HEK293 (cell line): ENCODE results near the gene PNKD.

Source experiments
- CTCF ChIP-seq: fragments of 450-650 bp; formaldehyde crosslinking; IDR thresholded peaks from 2 replicates; pipeline ENCODE4 v1.5.1; 2016; ENCODE audit warnings: missing biosample characterization, missing genetic modification characterization
- GLI2 ChIP-seq: fragments of 450-650 bp; formaldehyde crosslinking; IDR thresholded peaks from 2 replicates; pipeline ENCODE4; 2017; ENCODE audit warnings: missing biosample characterization, missing genetic modification characterization, low read depth, borderline replicate concordance
- HOXC10 ChIP-seq: sonication (generic); formaldehyde crosslinking; IDR thresholded peaks from 2 replicates; pipeline ENCODE4 v1.8.1; 2023; ENCODE audit warnings: mild to moderate bottlenecking, missing genetic modification reagents
- KLF7 ChIP-seq: fragments of 450-650 bp; formaldehyde crosslinking; IDR thresholded peaks from 2 replicates; pipeline ENCODE4 v1.5.1; 2016; ENCODE audit warnings: missing biosample characterization, missing genetic modification characterization, borderline replicate concordance
- MYNN ChIP-seq: fragments of 450-650 bp; formaldehyde crosslinking; IDR thresholded peaks from 2 replicates; pipeline ENCODE4 v1.5.1; 2016; ENCODE audit warnings: missing biosample characterization, missing genetic modification characterization, borderline replicate concordance
- MZF1 ChIP-seq: fragments of 450-650 bp; formaldehyde crosslinking; IDR thresholded peaks from 2 replicates; pipeline ENCODE4 v1.5.1; 2017; ENCODE audit warnings: missing biosample characterization, missing genetic modification characterization, borderline replicate concordance
- TCF7L2 ChIP-seq: IDR thresholded peaks from 2 replicates; pipeline ENCODE4 v1.6.1; 2011; ENCODE audit warnings: low read depth, mild to moderate bottlenecking, inconsistent platforms, low read length, moderate library complexity, borderline replicate concordance
- ZBTB10 ChIP-seq: fragments of 450-650 bp; formaldehyde crosslinking; IDR thresholded peaks from 2 replicates; pipeline ENCODE4 v1.5.1; 2016; ENCODE audit warnings: missing biosample characterization, missing genetic modification characterization
- ZNF184 ChIP-seq: fragments of 450-650 bp; IDR thresholded peaks from 2 replicates; pipeline ENCODE4 v1.5.1; 2018; ENCODE audit warnings: missing biosample characterization, mild to moderate bottlenecking, missing genetic modification characterization
- ZNF221 ChIP-seq: fragments of 450-650 bp; formaldehyde crosslinking; IDR thresholded peaks from 2 replicates; pipeline ENCODE4 v1.5.1; 2017; ENCODE audit warnings: missing biosample characterization, missing genetic modification characterization, borderline replicate concordance
- ZNF335 ChIP-seq: fragments of 450-650 bp; formaldehyde crosslinking; conservative IDR thresholded peaks from 2 replicates; pipeline ENCODE4 v1.5.1; 2016; ENCODE audit warnings: missing biosample characterization, missing genetic modification characterization
- ZNF362 ChIP-seq: fragments of 450-650 bp; formaldehyde crosslinking; IDR thresholded peaks from 2 replicates; pipeline ENCODE4 v1.5.1; 2016; ENCODE audit warnings: missing biosample characterization, missing genetic modification characterization
- ZNF423 ChIP-seq: fragments of 450-650 bp; formaldehyde crosslinking; IDR thresholded peaks from 2 replicates; pipeline ENCODE4 v1.5.1; 2016; ENCODE audit warnings: missing biosample characterization, missing genetic modification characterization
- ZNF501 ChIP-seq: fragments of 450-650 bp; formaldehyde crosslinking; IDR thresholded peaks from 2 replicates; pipeline ENCODE4 v1.5.1; 2016; ENCODE audit warnings: missing biosample characterization, missing genetic modification characterization
- ZNF596 ChIP-seq: fragments of 450-650 bp; IDR thresholded peaks from 2 replicates; pipeline ENCODE4 v1.5.0; 2018; ENCODE audit warnings: missing biosample characterization, mild to moderate bottlenecking, missing genetic modification characterization, moderate library complexity
- ZNF600 ChIP-seq: fragments of 450-650 bp; formaldehyde crosslinking; IDR thresholded peaks from 2 replicates; pipeline ENCODE4 v1.5.1; 2016; ENCODE audit warnings: missing biosample characterization, missing genetic modification characterization
- ZNF629 ChIP-seq: fragments of 450-650 bp; formaldehyde crosslinking; IDR thresholded peaks from 2 replicates; pipeline ENCODE4 v1.5.1; 2017; ENCODE audit warnings: missing biosample characterization, missing genetic modification characterization
- ZNF654 ChIP-seq: fragments of 450-650 bp; formaldehyde crosslinking; IDR thresholded peaks from 2 replicates; pipeline ENCODE4 v1.5.1; 2016; ENCODE audit warnings: low read depth, missing biosample characterization, missing genetic modification characterization
- ZNF664 ChIP-seq: fragments of 450-650 bp; formaldehyde crosslinking; IDR thresholded peaks from 2 replicates; pipeline ENCODE4 v1.5.1; 2016; ENCODE audit warnings: missing biosample characterization, missing genetic modification characterization
- ZNF677 ChIP-seq: fragments of 450-650 bp; IDR thresholded peaks from 2 replicates; pipeline ENCODE4 v1.5.0; 2018; ENCODE audit warnings: missing biosample characterization, mild to moderate bottlenecking, missing genetic modification characterization, moderate library complexity
- ZNF692 ChIP-seq: fragments of 450-650 bp; formaldehyde crosslinking; IDR thresholded peaks from 2 replicates; pipeline ENCODE4 v1.5.1; 2016; ENCODE audit warnings: missing biosample characterization, missing genetic modification characterization
- ZNF768 ChIP-seq: fragments of 450-650 bp; formaldehyde crosslinking; IDR thresholded peaks from 2 replicates; pipeline ENCODE4 v1.5.1; 2018; ENCODE audit warnings: missing biosample characterization, mild to moderate bottlenecking, missing genetic modification characterization
- ZNF777 ChIP-seq: fragments of 450-650 bp; formaldehyde crosslinking; IDR thresholded peaks from 2 replicates; pipeline ENCODE4 v1.5.1; 2017; ENCODE audit warnings: missing biosample characterization, missing genetic modification characterization, borderline replicate concordance
- ZSCAN30 ChIP-seq: fragments of 450-650 bp; IDR thresholded peaks from 2 replicates; pipeline ENCODE4 v1.5.1; 2018; ENCODE audit warnings: missing biosample characterization, mild to moderate bottlenecking, missing genetic modification characterization, moderate library complexity
- TF ChIP-seq, protein P1 (sequence below): fragments of 450-650 bp; formaldehyde crosslinking; optimal IDR thresholded peaks from 2 replicates; pipeline ENCODE3; 2016; ENCODE audit warnings: missing biosample characterization, mild to moderate bottlenecking, missing genetic modification characterization
- TF ChIP-seq, protein P2 (sequence below): fragments of 450-650 bp; formaldehyde crosslinking; IDR thresholded peaks from 2 replicates; pipeline ENCODE4 v1.5.1; 2016; ENCODE audit warnings: missing biosample characterization, missing genetic modification characterization
- TF ChIP-seq, protein P3 (sequence below): fragments of 450-650 bp; formaldehyde crosslinking; IDR thresholded peaks from 2 replicates; pipeline ENCODE4 v1.5.1; 2016; ENCODE audit warnings: missing biosample characterization, missing genetic modification characterization

Gene PNKD

GRCh38 chr2:218387369-218388194 is 117.3 kb downstream of the PNKD start (continued):
- TF ChIP-seq ZNF362 (tag by site-specific recombination), result peak; percentile 97
- no peak for TF ChIP-seq ZNF423
- TF ChIP-seq ZNF335, result peak; percentile 78
- no peak for TF ChIP-seq GLI2
- no peak for TF ChIP-seq ZNF596 (tag by site-specific recombination)
- 0 out of 2 replicates have a peak, but pooled peaks have one; percentile 11 for TF ChIP-seq ZBTB10
- TF ChIP-seq ZNF600 (tag by site-specific recombination), result peak; percentile 86
- TF ChIP-seq ZNF692, result 0 out of 2 replicates have a peak, but pooled peaks have one; percentile 21
- TF ChIP-seq ZNF654, result no peak
- TF ChIP-seq ZNF677 (tag by site-specific recombination), result no peak
- TF ChIP-seq HOXC10 (CRISPR knock-in tag), result no peak
- no peak for TF ChIP-seq TCF7L2
- no peak for TF ChIP-seq MZF1
- TF ChIP-seq ZSCAN30 (tag by site-specific recombination), result peak; percentile 78; the same call in 1 of the 2 replicates
- no peak for TF ChIP-seq ZNF221 (tag by site-specific recombination)
- TF ChIP-seq ZNF664 (tag by site-specific recombination), result no peak
- TF ChIP-seq, protein P1, sequence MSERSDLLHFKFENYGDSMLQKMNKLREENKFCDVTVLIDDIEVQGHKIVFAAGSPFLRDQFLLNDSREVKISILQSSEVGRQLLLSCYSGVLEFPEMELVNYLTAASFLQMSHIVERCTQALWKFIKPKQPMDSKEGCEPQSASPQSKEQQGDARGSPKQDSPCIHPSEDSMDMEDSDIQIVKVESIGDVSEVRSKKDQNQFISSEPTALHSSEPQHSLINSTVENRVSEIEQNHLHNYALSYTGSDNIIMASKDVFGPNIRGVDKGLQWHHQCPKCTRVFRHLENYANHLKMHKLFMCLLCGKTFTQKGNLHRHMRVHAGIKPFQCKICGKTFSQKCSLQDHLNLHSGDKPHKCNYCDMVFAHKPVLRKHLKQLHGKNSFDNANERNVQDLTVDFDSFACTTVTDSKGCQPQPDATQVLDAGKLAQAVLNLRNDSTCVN (tag by site-specific recombination), result peak; percentile 51
- TF ChIP-seq, protein P2, sequence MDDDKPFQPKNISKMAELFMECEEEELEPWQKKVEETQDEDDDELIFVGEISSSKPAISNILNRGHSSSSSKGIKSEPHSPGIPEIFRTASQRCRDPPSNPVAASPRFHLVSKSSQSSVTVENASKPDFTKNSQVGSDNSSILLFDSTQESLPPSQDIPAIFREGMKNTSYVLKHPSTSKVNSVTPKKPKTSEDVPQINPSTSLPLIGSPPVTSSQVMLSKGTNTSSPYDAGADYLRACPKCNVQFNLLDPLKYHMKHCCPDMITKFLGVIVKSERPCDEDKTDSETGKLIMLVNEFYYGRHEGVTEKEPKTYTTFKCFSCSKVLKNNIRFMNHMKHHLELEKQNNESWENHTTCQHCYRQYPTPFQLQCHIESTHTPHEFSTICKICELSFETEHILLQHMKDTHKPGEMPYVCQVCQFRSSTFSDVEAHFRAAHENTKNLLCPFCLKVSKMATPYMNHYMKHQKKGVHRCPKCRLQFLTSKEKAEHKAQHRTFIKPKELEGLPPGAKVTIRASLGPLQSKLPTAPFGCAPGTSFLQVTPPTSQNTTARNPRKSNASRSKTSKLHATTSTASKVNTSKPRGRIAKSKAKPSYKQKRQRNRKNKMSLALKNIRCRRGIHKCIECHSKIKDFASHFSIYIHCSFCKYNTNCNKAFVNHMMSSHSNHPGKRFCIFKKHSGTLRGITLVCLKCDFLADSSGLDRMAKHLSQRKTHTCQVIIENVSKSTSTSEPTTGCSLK (tag by site-specific recombination), result no peak
- TF ChIP-seq ZNF501, result no peak
- TF ChIP-seq, protein P3, sequence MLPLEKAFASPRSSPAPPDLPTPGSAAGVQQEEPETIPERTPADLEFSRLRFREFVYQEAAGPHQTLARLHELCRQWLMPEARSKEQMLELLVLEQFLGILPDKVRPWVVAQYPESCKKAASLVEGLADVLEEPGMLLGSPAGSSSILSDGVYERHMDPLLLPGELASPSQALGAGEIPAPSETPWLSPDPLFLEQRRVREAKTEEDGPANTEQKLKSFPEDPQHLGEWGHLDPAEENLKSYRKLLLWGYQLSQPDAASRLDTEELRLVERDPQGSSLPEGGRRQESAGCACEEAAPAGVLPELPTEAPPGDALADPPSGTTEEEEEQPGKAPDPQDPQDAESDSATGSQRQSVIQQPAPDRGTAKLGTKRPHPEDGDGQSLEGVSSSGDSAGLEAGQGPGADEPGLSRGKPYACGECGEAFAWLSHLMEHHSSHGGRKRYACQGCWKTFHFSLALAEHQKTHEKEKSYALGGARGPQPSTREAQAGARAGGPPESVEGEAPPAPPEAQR, result no peak
- peak; percentile 98 for TF ChIP-seq ZNF629
- no peak for TF ChIP-seq MYNN (tag by site-specific recombination)
- TF ChIP-seq ZNF184 (tag by site-specific recombination), result peak; percentile 67; the same call in 1 of the 2 replicates
- TF ChIP-seq CTCF (tag by site-specific recombination), result no peak
- no peak for TF ChIP-seq ZNF768
- TF ChIP-seq ZNF777 (tag by site-specific recombination), result no peak
- TF ChIP-seq KLF7 (tag by site-specific recombination), result no peak
